SHP77 (cell line): ENCODE data around the gene NUDT16L1.

Experiments
- DNase-seq, 2 experiments: peaks; one replicate each; lab custom pipeline; 2025; lab: John Stamatoyannopoulos, UW

The NUDT16L1 gene

DNA sequence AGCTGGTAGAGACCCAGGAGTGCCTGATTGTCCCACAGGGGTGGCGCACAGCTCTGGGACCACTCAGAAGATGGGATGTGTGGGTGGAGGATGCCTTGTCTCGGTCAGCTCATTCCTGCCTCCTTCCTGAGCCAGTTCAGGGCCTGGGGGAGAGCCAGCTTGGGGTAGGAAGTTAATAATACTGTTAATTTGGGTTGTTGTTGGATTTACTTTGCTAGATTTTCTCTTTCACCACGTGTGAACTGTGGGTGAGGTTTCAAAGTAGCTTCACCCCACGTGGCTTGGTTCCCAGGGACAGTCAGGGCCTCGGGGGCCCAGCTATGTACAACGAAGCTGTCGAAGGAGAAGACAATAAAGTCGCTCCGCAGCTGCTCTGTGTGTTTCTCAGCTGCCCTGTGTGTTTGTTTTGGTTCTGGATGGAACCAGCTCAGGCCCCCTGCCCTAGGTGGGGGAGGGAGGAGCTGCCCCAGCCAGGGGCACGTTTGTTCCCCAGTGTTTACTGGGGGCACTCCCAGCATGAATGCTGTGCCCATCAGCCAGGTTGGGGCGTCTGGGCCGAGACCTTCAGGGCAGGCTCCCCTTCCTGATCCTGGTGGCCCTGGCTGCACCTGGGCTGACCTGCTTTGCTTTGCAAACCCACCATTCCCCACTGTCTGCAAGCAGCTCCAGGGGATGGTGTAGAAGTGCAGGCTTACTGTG is 2.3 kb downstream of the NUDT16L1 start:
- peak in 1 of 2 experiments; percentile 11 for DNase-seq

DNA sequence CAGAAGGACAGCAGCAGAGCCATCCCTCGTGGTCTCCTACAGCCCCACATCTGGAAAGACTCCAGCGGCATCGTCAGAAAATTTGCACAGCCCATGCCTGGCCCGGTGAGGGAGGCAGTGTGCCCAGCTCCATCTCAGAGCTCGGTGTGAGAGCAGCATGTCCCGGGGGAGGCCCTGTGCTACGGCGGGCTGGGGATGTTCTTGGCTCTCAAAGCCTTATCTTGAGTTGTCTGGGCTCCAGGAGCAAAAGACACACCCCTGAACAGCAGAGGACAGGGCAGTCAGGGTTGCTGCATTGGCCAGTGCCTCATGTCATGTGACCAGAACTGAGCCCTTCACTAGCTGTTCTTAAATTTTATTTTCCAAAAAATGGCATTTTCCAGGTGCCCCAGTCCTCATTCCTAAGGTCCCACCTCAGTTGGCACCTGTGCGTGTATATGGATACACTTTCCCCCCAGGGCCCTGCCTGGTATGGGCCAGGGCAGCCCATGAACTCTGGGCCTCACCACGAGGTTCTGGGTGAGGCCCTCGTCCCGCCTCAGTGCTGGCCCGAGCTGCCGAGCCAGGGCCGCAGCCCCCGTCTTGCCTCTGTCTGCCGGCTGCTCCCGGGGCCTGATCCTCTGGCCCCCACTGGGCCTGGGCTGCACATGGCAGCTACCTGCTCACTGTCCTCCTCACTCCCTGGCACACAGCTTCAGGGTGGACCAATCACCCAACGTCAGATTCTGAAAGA is 3.0 kb downstream of the NUDT16L1 start:
- DNase-seq: no peak

DNA sequence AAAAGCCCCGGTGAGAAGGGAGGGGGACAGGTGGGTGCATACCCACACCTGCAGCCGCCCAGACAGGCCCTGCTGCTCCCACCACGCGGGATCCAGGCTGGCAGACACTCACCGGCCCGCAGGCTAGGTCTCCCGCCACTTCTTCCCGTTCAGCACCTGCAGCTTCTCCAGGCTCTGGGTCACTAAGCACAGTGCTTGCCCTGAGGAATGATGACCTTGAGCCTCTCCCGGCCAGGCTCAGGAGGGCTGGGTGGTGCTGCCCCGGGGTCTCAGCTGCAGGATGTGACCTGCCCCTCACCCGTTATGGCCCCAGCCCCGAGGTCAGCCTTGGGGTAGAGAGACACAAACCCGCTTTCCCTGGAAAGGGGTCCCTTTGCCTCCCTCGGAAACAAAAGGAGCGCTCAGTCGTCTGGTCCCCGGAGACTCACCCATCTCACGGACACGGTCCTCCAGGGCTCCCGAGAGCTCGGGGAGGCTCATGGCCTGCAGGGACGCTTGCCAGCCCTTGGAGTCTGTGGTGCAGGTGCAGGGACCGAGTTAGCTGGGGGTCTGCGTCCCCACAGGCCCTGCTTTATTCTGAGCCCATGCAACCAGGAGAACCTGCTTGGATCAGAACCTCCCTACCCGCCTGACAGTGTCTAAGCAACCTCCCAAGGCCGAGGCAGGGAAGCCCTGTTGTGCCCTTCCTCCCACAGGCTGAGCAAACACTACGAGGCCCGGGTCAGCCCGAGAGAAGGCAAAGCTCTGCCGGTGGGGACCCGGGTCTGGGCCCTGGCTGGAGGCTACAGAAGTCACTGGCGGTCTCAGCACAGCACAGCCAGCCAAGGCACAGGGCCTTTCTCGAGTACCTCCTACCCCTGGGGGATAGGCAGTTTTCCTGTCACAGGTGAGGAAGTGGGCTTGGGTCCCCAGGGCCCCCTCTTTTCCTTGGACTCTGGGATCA is 3.8 kb downstream of the NUDT16L1 start:
- no peak for DNase-seq

DNA sequence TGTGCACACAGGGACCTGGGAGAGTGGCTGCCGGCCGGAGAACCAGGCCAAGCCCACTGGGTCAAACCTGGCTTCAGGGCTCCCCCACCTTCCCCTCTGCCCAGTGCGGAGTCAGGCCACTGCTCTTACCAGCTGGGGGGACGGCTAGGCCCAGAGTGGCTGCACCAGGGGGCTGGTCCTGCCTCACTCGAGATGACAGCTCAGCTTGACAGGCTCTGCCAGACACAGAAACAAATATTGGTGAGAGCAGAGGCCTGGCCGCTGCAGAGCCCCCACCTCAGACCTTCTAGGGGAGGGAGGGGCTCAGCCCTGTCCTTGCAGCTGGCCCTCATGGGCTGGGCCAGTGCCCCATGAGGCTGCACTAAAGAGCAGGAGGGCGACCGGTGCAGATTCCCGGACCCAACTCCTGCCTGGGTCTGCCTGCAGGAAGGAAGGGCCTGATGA is 4.5 kb downstream of the NUDT16L1 start:
- no peak for DNase-seq

DNA sequence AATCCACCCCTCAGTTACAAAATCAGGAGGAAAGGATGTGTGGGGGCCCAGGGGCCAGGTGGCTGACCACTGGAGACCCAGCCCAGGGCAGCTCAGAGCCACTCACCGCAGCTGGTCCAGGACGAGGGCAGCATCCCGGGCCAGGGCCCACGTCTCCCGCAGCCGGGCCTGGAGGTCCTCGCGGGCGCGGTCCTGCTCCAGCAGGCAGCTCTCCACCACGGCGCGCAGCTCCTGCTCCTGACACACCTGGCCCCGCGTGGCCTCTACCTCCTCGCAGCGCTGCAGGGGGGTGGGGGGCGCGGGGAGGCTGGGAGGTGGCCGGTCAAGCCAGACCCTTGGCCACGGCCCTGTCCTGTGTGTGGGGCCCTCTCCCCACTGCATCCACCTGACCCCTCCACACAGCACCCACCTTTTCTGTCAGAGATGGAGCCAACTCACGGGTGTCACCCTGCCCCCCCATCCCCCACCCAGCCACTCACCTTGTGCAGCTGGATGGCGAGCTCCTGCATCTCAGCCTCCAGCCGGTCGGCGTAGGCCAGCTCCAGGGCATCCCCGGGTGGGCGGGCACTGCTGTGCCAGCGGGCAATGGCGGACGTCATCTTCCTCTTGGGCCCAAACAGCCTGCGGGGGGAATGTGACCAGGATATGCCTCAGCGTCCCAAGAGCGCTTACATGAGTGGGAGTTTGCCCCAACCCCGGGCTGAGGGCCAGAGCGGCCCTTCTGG is 5.1 kb downstream of the NUDT16L1 start:
- no peak for DNase-seq

DNA sequence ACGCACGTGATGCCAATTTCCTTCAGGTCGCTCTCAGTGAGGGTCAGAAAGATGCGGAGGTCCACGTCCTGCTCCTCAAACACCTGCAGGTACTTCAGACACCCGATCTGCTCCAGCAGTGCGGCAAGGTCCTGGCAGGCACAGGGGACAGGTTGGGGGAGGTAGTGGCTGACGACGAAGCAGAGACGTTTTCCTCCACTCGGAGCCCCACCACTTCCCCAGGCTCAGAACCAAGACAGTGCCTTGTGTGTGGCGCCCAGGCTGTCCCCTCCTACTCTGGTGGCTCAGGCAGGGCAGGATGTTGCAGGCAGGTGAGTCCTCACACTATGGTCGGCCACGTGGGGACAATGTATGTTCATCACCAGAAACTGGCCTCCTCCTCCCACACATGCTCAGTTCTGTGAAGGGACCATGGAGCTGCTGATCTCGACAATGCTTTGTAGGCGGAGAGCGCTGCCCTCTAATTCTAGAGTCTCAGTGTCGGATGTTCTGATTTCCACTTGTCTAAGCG is 5.7 kb downstream of the NUDT16L1 start:
- no peak for DNase-seq

DNA sequence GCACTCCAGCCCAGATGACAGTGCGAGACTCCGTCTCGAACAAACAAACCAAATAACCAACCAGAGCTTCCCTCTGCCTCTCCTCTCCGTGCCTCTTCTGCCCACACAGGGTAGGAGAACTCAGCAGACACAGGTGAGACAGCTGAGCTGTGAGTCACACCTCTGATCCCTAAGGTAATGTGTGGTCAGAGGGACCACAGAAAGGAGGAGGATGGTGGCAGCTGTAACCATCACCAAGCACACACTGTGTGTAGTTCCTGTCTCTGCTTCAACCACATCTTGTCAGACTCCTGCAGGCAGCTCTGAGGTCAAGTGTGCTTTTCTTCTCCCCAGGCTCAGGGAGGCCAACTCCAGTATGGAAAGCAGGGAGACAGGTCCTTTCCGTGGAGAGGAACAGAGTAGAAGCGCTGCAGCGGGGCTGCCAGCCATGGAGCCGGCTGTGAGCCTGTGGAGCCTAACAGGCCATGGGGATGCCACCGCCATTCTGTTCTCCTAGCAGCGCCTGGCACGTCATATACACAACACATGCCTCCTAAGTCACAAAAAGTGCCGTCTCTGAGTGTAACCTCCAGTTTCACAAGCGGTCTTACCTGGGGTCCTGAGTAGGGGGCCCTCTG is 7.1 kb downstream of the NUDT16L1 start:
- DNase-seq: no peak

DNA sequence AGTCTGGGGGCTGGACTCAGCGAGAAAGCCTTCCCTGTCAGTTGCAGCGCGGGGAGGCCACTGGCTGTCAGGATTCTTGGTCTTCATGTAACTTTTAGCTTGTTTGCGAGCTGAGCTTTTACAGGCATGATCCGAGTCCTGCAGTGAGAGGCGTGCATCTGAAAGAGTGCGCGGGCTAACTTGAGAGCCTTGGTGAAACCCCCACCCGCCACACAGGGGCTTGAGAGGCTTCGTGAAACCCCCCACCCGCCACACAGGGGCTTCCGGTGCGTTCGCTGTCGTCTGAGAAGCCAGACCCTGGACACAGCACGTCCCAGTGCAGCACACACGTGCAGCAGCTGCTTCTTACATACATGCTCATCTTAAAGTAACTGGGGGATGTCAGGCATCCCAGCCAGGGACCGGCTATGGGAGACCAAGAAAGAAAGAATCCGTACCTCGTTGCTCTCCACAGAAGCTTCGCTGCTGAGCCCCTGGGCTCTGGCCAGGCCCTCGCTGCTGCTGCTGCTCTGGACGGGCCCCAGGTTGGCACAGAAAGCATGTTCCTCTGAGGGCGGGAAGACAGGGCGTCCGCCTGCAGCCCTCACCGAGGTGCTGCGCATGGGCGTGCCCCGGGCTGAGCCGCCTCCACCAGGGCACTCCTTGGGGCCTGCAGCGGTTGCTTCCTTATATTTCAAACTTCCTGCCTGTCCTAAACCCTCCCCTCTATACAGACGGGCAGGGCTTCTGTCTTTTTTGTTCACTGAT is 7.8 kb downstream of the NUDT16L1 start:
- no peak for DNase-seq

DNA sequence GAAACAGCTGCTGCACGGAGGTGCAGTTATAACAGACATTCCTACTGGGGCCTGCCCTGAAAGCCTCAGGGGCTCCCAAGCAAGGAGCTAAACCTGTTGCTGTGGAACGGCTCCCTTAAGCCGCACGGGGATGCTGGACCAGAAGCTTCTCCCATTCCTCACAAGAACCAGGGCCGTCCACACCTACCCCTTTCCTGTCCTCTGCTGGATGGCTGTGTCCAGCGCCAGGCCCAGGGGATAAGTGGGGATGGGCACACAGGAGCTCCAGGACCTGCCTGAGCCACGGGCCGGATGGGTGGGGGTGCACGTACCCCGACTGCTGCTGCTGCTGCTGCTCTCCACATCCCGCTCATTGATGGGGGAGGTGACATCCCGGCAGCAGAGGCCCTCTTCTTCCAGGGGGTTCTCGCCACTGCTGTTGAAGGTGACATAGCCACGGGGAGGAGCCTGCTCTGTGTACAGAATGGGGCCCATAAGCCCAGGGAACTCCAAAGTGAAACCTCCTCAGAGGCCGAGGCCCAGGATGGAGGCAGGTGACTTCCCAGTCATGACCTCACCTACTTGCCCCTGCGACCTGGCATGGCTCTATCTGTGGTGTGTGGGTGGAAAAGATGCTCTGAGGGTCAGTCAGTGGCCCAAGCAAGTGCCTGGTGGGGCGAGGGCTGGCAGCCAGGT is 8.6 kb downstream of the NUDT16L1 start:
- DNase-seq: no peak

DNA sequence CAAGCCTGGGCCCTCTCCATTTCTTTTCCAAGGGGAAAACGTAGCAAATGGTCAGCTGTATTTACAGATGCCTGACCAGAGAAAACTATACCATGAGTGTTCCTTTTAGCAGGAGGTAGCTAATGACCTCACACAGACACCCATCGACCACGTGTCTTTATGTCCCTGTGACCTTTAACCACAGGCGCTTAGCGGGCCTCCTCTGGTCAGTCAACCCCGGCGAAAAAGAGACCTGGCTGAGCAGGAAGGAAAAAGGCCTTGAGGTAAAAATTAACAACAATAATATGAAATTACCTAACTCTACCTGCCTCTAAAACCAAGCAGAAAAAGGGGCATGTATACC is 9.1 kb downstream of the NUDT16L1 start:
- DNase-seq: no peak

DNA sequence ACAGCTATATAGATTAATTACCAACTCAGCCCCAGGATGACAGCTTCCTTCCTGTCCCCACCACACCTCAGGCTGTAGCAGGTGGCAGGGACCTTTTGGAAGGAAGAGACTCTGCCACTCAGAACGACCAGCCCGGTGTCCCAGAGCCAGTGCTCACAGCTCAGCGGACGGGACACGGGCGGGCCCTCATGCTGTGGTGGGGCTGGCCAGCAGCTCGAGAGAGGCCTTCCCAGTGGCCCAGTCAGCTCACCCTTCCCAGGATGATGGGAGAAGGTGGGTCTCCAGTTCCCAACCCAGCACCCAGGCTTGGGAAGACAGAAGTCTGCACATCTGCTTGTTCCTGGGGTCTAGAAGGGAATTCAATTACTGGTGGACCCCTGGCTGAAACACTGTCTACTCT is 10.5 kb downstream of the NUDT16L1 start:
- DNase-seq: no peak

DNA sequence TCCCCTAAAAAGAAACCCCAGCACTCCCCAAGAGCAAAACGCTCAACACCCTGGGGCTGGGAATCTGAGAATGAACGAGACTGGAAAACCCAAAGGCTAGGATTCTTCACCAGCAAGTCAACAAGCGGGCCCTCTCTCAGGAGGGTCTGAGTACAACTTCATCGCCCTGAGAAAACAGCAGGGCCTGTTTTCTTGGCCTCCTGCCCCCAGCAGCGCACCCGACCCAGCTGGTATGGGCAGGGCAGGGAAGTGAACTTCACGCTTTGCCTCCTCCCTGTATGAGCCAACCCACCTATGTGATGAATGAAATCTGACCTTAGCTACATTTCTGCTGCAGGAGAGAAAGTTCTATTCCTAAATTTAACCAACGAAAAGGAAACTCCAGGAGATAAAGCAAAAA is 11.1 kb downstream of the NUDT16L1 start:
- no peak for DNase-seq

DNA sequence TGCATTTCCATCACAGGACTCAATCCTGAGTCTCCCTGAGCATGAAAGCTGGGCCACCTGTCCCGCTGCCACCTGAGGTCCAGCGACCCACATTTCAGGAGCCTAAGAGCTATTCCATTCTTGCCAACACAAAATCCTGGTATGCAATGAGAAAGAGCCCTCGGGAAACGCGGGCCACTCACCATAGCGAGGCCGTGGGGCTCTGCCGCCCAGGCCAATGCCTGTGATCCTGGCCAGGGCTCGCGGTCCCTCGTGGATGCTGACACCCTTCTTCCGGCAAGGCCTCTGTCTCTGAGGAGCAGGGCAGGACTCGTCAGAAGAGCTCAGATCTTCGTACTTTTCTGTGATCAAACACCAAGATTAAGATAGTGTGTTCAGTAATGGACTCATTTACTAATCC is 11.6 kb downstream of the NUDT16L1 start:
- no peak for DNase-seq

DNA sequence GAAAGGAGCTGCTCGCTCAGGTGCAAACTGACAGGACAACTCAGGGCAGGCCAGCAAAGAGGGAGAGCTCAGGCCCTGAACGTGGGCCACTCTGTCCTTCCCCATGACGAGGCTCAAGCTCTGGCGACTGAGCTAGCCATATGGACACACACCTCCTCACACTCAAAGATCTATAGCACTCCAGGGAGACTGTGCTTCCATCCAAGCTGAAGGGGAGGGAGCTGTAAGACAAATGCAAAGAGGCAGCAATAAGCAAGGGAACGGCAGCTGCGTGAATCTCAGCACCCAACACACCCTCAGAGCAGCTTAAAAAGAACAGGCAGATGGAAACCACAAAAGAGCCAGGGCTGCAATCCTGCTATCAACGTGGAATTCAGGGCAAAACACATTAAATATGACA is 13.5 kb downstream of the NUDT16L1 start:
- DNase-seq: no peak

DNA sequence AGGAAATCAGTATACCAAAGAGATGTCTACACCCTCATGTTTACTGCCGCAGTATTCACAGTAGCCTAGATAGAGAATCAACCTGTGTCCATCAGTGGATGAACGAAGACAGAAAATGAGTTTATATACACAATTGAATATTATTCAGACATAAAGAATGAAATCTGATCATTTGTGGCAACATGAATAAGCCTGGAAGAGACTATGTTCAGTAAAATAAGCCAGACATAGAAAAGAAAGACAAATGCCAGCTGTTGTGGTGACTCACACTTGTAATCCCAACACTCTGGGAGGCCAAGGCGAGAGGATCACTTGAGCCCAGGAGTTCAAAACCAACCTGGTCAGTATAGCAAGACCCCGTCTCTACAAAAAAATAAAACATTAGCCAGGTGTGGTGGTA is 16.1 kb downstream of the NUDT16L1 start:
- no peak for DNase-seq

DNA sequence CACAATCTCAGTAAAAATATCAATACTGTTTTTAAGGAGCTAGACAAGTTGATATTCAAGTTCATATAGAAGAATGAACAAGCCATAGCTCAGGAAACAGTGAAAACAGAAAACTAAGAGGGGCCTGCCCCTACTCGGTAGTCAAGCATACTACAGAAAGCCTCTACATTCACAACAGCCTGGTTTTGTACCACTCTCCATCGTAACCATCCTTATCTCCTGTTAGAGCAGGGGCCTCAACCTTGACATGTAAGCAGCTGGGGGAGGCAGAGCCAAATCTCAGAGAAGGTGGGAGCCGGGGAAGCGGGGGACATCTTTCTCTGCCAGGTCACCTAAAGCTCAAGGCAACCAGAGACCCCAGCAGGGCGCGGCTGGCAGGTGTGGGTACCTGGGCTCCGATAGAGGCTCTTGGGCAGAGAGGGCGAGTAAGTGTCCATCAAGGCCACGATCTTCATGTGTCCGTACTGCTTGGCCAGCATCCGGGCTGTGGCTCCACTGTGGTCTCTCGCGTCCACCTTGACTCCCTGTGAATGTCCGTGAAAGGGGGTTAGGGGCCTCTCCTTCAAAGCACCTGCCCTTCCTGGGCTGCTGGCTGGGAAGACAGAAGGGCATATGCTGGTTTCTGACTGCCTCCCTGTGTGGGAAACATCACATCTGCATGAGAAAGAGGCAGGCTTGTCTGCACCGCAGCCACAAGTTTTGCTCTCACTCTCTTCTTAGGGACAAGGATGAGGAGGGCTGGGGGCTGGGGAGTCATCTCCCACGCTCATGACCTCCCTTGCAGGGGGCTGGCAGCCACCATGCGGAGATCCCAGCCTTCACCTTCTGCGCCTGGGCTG is 20.5 kb downstream of the NUDT16L1 start:
- DNase-seq: no peak

DNA sequence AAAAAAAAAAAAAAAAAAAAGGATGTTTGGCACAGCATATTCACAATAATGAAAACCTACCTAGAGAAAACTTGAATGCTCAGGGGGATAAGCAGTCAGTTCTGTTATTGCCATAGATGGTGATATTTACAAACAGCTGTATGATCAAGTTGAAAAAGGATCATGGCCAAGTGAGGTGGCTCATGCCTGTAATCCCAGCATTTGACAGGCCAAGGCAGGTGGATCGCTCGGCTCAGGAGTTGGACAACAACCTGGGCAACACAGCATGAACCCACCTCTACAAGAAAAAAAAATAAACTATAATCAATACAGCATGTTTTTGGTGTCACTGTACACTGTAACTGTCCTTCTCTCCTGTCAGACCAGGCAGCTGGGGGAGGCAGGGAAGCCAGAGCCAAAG is 21.6 kb downstream of the NUDT16L1 start:
- DNase-seq: no peak

DNA sequence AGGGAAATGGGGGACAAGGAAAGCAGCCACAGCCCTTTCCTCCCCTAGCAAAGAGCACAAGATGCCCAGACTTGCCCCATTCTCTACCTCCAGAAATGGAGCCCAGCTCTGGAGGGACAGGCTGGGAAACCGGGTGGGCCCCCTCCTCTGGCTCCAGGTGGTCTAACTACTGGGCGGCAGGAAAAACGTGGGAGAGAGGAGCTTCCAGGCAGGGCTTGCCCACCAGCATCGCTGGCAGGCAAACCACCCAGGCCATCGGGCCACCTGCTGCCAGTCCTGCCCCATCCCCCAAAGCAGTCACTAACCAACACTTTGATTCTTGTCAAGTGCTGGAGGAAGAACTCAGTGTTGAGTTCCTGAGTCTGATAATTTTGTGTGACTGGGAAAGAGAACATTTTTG is 25.1 kb downstream of the NUDT16L1 start:
- DNase-seq: no peak
